HG03196 (cell line): ENCODE results near the gene HEATR3.

Experiments
- ATAC-seq: cut with Tn5 transposase; IDR thresholded peaks from one replicate; pipeline ENCODE4 v1.9.1; 2021; ENCODE audit not compliant: unreplicated experiment

Gene HEATR3

GRCh38 chr16:50152351-50152806 lies 86.6 kb downstream of the HEATR3 start:
- peak; percentile 47 for ATAC-seq

DNA sequence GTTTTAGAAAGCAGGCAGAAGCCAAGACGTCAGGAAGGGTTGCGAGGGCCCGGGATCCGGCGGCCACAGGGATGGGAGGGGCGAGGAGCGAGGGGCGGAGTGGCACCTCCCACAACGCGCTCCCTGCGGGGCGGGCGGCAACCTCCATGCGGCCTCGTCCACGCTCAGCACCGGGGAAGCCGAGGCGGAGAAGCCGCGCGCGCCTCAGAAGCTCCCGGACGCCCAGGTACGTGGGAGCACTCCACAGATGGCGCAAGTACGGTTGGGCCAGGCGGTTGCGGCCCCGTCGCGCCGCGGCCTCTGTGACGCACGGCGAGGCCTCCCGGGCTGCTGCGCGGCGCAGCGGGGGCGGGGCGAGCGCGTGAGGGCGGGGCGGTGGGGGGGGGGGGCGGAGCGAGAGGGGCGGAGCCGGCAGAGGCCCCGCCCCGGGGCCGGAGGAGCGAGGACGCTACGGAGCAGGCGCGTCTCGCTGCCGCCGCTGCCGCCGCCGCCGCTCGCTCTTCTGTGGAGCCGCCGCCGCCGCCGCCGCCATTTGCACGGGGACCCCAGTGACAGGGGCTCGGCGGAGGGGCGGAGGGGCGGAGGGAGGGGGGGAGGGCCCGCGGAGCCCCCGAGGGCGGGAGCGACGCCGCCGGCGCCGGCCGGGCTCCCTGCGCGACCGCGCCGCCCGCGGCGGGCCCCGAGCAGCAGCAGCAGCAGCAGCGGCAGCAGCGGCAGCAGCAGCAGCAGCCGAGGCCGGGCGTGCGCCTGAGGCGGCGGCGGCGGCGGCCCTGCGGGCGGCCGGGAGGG lies 87.2 kb downstream of the HEATR3 start, which contains the start of gene TENT4B:
TSS of gene TENT4B (plus strand) at position 500 of the 789 bp plus-strand sequence. CDS start 316 bp downstream, outside the sequence.
- ATAC-seq, result peak; percentile 76

GRCh38 chr16:50153596-50154419 lies 88.0 kb downstream of the HEATR3 start:
- ATAC-seq, result peak; percentile 12

DNA sequence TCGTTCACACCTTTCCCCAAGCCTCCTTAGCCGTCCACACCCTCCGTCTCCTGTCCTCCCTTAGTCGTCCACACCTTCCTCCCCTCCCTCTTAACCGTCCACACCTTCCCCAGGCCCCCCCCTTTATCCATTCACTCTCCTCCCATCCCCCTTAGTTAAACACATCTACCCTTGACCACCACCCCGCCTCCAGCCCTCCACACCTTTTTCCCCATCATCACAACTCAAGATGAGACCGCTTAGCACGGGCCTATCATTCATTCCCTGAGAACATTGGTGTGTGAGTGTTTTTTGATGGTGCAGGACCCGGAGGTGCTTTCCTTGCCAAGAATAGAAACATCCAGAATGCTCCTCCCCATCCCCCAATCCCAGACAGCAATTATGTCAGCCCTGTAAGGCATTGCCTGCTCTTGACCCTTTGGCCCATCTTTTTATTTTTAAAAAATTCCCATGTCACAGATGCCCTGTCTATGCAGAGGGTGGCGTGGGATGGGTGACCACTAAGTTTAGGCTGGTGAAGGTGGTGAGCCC lies 88.7 kb downstream of the HEATR3 start:
- no peak for ATAC-seq

DNA sequence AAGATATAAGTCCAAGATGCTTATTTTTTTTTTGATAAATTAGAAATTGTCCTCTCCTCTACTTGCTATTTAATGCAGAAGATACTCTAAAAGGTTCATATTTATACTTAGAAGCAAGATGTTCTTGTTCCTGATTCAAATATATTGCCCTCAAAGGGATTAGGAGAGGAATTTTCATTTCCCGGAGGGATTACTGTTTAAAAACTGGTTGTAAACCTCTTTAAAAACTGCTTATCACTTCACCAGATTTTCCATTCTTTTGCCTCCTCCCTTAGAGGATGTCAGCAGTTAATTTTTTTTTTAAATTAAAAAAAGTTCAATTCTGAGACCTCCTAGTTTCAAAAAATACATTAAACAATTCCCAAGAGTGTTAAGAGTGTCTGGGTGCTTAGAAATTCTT lies 90.2 kb downstream of the HEATR3 start:
- no peak for ATAC-seq
